B cell (primary cell): ENCODE data around the gene DGCR8. TPM values are rescaled to one million over a fixed set of nuclear protein-coding genes. Genes with fewer than 3 reads are reported as not detected.
"Not testable (repeated sequence)": the region's sequence is repeated elsewhere in the genome, so short reads cannot be mapped to it uniquely, and the experiment has no call there.

Experiments
- ATAC-seq: fragments of 200-7000 bp; cut with Tn5 transposase; one replicate; pipeline ENCODE4 v1.10.0; 2021; ENCODE audit warnings: low read depth, mild to moderate bottlenecking, moderate number of reproducible peaks, moderate library complexity
- CTCF ChIA-PET: fragments of 350-600 bp; sonication (Branson Sonifier 250); formaldehyde crosslinking; loops from one replicate; lab custom pipeline; 2021; ENCODE audit warnings: antibody characterized with exemption, inconsistent platforms; lab: Charles Lee
- POLR2A ChIA-PET: fragments of 350-600 bp; sonication (Branson Sonifier 250); formaldehyde crosslinking; loops from one replicate; lab custom pipeline; 2021; ENCODE audit warnings: antibody characterized with exemption; lab: Charles Lee
- DNase-seq: peaks from one replicate; pipeline ENCODE4 v3.0.0; 2013
- H2AFZ ChIP-seq: 2 replicates; pipeline ENCODE4 v1.6.1; 2012; ENCODE audit warnings: mild to moderate bottlenecking, low read depth, low read length; ENCODE audit not compliant: insufficient read depth, poor library complexity, severe bottlenecking
- H3K27ac ChIP-seq, 2 donors: 1 replicate in 1 of 2; 2 replicates in 1 of 2; pipeline ENCODE4 v1.5.1; 2012 to 2013; ENCODE audit warnings: low read length in 2 of 2, mild to moderate bottlenecking in 2 of 2, moderate library complexity in 1 of 2
- H3K27me3 ChIP-seq, 4 experiments: fragments of 200-600 bp in 1 of 4; sonication (generic) in 1 of 4; replicated peaks in 1 of 4; 1 replicate in 2 of 4; 2 replicates in 2 of 4; pipeline versions ENCODE4 v1.6.1 to v1.7.0; 2013 to 2016; ENCODE audit warnings: low read length in 3 of 4, mild to moderate bottlenecking in 2 of 4, mixed read lengths in 1 of 4, moderate library complexity in 1 of 4; ENCODE audit not compliant: insufficient read depth in 4 of 4, control insufficient read depth in 3 of 4; ENCODE audit errors: control extremely low read depth in 1 of 4
- H3K36me3 ChIP-seq, 2 experiments: replicated peaks in 1 of 2; 1 replicate in 1 of 2; 2 replicates in 1 of 2; pipeline versions ENCODE4 v1.6.1 to v1.7.1; 2013; ENCODE audit warnings: low read length in 1 of 2; ENCODE audit not compliant: insufficient read depth in 2 of 2, control insufficient read depth in 1 of 2; ENCODE audit errors: control extremely low read depth in 1 of 2, extremely low read depth in 1 of 2
- H3K4me1 ChIP-seq, 2 donors: fragments of 200-600 bp in 1 of 2; sonication (generic) in 1 of 2; 1 replicate in 1 of 2; 2 replicates in 1 of 2; pipeline versions ENCODE4 v1.5.1 to v1.6.1; 2013 to 2017; ENCODE audit warnings: low read length in 2 of 2; ENCODE audit not compliant: control insufficient read depth in 2 of 2, insufficient read depth in 2 of 2
- H3K4me2 ChIP-seq: replicated peaks from 2 replicates; pipeline ENCODE3; 2012; ENCODE audit warnings: mild to moderate bottlenecking, low read depth, low read length; ENCODE audit not compliant: poor library complexity, severe bottlenecking
- H3K4me3 ChIP-seq, 5 experiments: fragments of 200-600 bp in 1 of 5; sonication (generic) in 1 of 5; 1 replicate in 3 of 5; 2 replicates in 2 of 5; pipeline versions ENCODE4 v1.5.1 to v1.7.0; 2011 to 2016; ENCODE audit warnings: low read length in 4 of 5, mild to moderate bottlenecking in 4 of 5, low read depth in 2 of 5, control low read depth in 1 of 5, moderate library complexity in 1 of 5; ENCODE audit not compliant: insufficient read depth in 1 of 5; ENCODE audit errors: control extremely low read depth in 1 of 5, extremely low read depth in 1 of 5
- H3K79me2 ChIP-seq: fragments of 200-600 bp; sonication (generic); one replicate; pipeline ENCODE4 v1.6.0; 2016; ENCODE audit warnings: low read length; ENCODE audit not compliant: control insufficient read depth, insufficient read depth
- H3K9ac ChIP-seq: fragments of 200-600 bp; sonication (generic); 2 replicates; pipeline ENCODE4 v1.6.1; 2017; ENCODE audit warnings: mild to moderate bottlenecking, low read length, moderate library complexity
- H3K9me3 ChIP-seq, 3 donors: one replicate each; pipeline versions ENCODE4 v1.6.1 to v1.7.1; 2013; ENCODE audit warnings: low read length in 2 of 3; ENCODE audit not compliant: control insufficient read depth in 2 of 3, insufficient read depth in 1 of 3; ENCODE audit errors: control extremely low read depth in 1 of 3
- H4K20me1 ChIP-seq: 2 replicates; pipeline ENCODE4 v1.6.0; 2012; ENCODE audit warnings: mild to moderate bottlenecking, low read length; ENCODE audit not compliant: insufficient read depth, control insufficient read depth, poor library complexity, severe bottlenecking
- H3K27ac Mint-ChIP-seq: one replicate; pipeline ENCODE4 v1.8.0; 2021; ENCODE audit warnings: mixed read lengths
- H3K27me3 Mint-ChIP-seq: one replicate; pipeline ENCODE4 v1.8.0; 2021; ENCODE audit warnings: mixed read lengths
- H3K4me1 Mint-ChIP-seq: one replicate; pipeline ENCODE4 v1.8.0; 2021; ENCODE audit warnings: mixed read lengths
- H3K4me3 Mint-ChIP-seq: one replicate; pipeline ENCODE4 v1.8.0; 2021; ENCODE audit warnings: mixed read lengths
- H3K9me3 Mint-ChIP-seq: one replicate; pipeline ENCODE4 v1.8.0; 2022; ENCODE audit warnings: mixed read lengths; ENCODE audit not compliant: insufficient read depth
- CTCF ChIP-seq: fragments of 200-600 bp; IDR thresholded peaks from one replicate; pipeline ENCODE4 v1.8.0; 2022; ENCODE audit warnings: antibody characterized with exemption, mild to moderate bottlenecking
- EZH2 ChIP-seq: IDR thresholded peaks from 2 replicates; pipeline ENCODE4 v1.6.1; 2012; ENCODE audit warnings: borderline replicate concordance, low read depth, mild to moderate bottlenecking, moderate library complexity, low read length; ENCODE audit not compliant: insufficient read depth, poor library complexity, severe bottlenecking
- WGBS: methylation state at CpG from one replicate; pipeline ENCODE4 v1.1.5; 2013; ENCODE audit warnings: missing lambda C conversion rate; ENCODE audit not compliant: insufficient coverage; 5-methylcytosine and 5-hydroxymethylcytosine counted together
- intact Hi-C: fragments of 100-400 bp; cut with micrococcal nuclease; formaldehyde crosslinking; loops from one replicate; pipeline ENCODE4 v1.10.0; 2022
- polyA plus RNA-seq: library from polyadenylated mRNA; depleted of rRNA; stranded (reverse); fragments of >200 nt; gene quantifications from 2 replicates; pipeline ENCODE4 v1.2.3, GENCODE V29; 2012
- total RNA-seq, 2 donors: library from RNA; stranded (reverse); fragments of 120-200 nt in 1 of 2; gene quantifications; 1 replicate in 1 of 2; 2 replicates in 1 of 2; pipeline versions ENCODE4 v1.2.3 to v1.2.4, GENCODE V29; 2013 to 2022

DGCR8 gene
- total and polyA plus RNA-seq, 2 donors (not counting 1 experiment from before 2014, with no cell fraction given) = 19.6 to 43.2 TPM

GRCh38 chr22:20158391-20159036, 78.5 kb downstream of the DGCR8 start:
- TF ChIP-seq CTCF (no peak), EZH2 (no peak)
- H2AFZ ChIP-seq = no peak overlapping the region
- no peak overlapping the region for H3K27ac Mint-ChIP-seq
- no peaks in the 10 kb centered on the region for H3K79me2 ChIP-seq
- DNase-seq (no peak), ATAC-seq (no peak)
- no peak overlapping the region for H3K4me3 ChIP-seq
- 21% methylated on average over 14 of the region's 15 CpGs for WGBS
- H3K4me3 Mint-ChIP-seq = no peak overlapping the region
- H3K9me3 ChIP-seq = peaks cover 0 to 13% (median 0%) of the 10 kb centered on the region in 3 donors
- H3K27me3 Mint-ChIP-seq = peaks cover 10% of the 10 kb centered on the region
- H3K4me1 ChIP-seq = peaks cover 0 to 3% of the 10 kb centered on the region in 2 donors
- H4K20me1 ChIP-seq = no peaks in the 10 kb centered on the region
- no peak overlapping the region for H3K4me2 ChIP-seq
- no peaks in the 10 kb centered on the region for H3K36me3 ChIP-seq
- CTCF ChIA-PET = interaction anchor here (1.8 to 2.4 kb wide), 2 partner anchors 126 to 128 kb away, joined by 8 to 14 read pairs; no protein-coding TSS in a partner anchor
- peaks cover 0 to 40% (median 10%) of the 10 kb centered on the region in 4 experiments for H3K27me3 ChIP-seq
- POLR2A ChIA-PET = no interaction called here
- intact Hi-C loops = no loop called here
- no peak overlapping the region for H3K9ac ChIP-seq
- no peaks in the 10 kb centered on the region for H3K9me3 Mint-ChIP-seq
- no peak overlapping the region for H3K27ac ChIP-seq
- H3K4me1 Mint-ChIP-seq = peaks cover 2% of the 10 kb centered on the region

GRCh38 chr22:20159076-20159475, 79.0 kb downstream of the DGCR8 start:
- H2AFZ ChIP-seq = no peak overlapping the region
- H3K27ac Mint-ChIP-seq = no peak overlapping the region
- no peaks in the 10 kb centered on the region for H4K20me1 ChIP-seq
- no peak overlapping the region for H3K4me2 ChIP-seq
- ATAC-seq = no peak
- H3K27me3 ChIP-seq = peaks cover 0 to 40% (median 10%) of the 10 kb centered on the region in 4 experiments
- no peak for TF ChIP-seq CTCF
- TF ChIP-seq EZH2 = no peak
- peaks cover 0 to 13% (median 0%) of the 10 kb centered on the region in 3 donors for H3K9me3 ChIP-seq
- peaks cover 2% of the 10 kb centered on the region for H3K4me1 Mint-ChIP-seq
- intact Hi-C loops = no loop called here
- ChIA-PET CTCF (interaction anchor here (1.8 kb wide), 1 partner anchor 126 kb away, joined by 8 read pairs; no protein-coding TSS in a partner anchor), POLR2A (no interaction called here)
- H3K4me1 ChIP-seq = peaks cover 0 to 3% of the 10 kb centered on the region in 2 donors
- DNase-seq = no peak
- 4% methylated on average over 7 of the region's 9 CpGs for WGBS
- H3K4me3 Mint-ChIP-seq = no peak overlapping the region
- no peaks in the 10 kb centered on the region for H3K9me3 Mint-ChIP-seq
- H3K27ac ChIP-seq = no peak overlapping the region
- H3K36me3 ChIP-seq = no peaks in the 10 kb centered on the region
- H3K9ac ChIP-seq = no peak overlapping the region
- no peak overlapping the region for H3K4me3 ChIP-seq
- no peaks in the 10 kb centered on the region for H3K79me2 ChIP-seq
- H3K27me3 Mint-ChIP-seq = peaks cover 10% of the 10 kb centered on the region

GRCh38 chr22:20159531-20159930, 79.5 kb downstream of the DGCR8 start:
- CTCF ChIA-PET = interaction anchor here (1.8 kb wide), 1 partner anchor 125 kb away, joined by 8 read pairs; no protein-coding TSS in a partner anchor
- H4K20me1 ChIP-seq, H3K9ac ChIP-seq, H3K4me1 ChIP-seq, intact Hi-C loops, H3K79me2 ChIP-seq, H3K36me3 ChIP-seq, DNase-seq, H3K4me1 Mint-ChIP-seq, POLR2A ChIA-PET, ATAC-seq, H3K27ac ChIP-seq, H3K4me3 ChIP-seq, H3K4me2 ChIP-seq, H2AFZ ChIP-seq, H3K4me3 Mint-ChIP-seq, H3K9me3 Mint-ChIP-seq, H3K27ac Mint-ChIP-seq: not testable (repeated sequence)
- 88% methylated on average over 1 of the region's 14 CpGs for WGBS
- H3K9me3 ChIP-seq = peaks cover 0 to 13% (median 0%) of the 10 kb centered on the region in 3 donors
- peaks cover 10% of the 10 kb centered on the region for H3K27me3 Mint-ChIP-seq
- H3K27me3 ChIP-seq = peaks cover 0 to 40% (median 10%) of the 10 kb centered on the region in 4 experiments
